NOMO-1 treated with DMSO at 0.1 percent for 48 hours (cell line): ENCODE results near the gene GRIP1.

ENCODE experiments used
- DNase-seq: peaks from one replicate; lab custom pipeline; 2025; ENCODE audit not compliant: unreplicated experiment; lab: John Stamatoyannopoulos, UW

Gene GRIP1

GRCh38 chr12:66482351-66483203 is 196.3 kb downstream of the GRIP1 start:
- DNase-seq, result no peak

- DNase-seq, result no peak
Measured at GRCh38 chr12:66467932-66468331, 210.9 kb downstream of the GRIP1 start.

GRCh38 chr12:66461331-66461730 is 217.5 kb downstream of the GRIP1 start:
- no peak for DNase-seq

GRCh38 chr12:66459944-66460482 is 218.9 kb downstream of the GRIP1 start:
- no peak for DNase-seq

- DNase-seq, result no peak
Measured at GRCh38 chr12:66456612-66457011, 222.3 kb downstream of the GRIP1 start.

GRCh38 chr12:66453844-66454243 is 225.0 kb downstream of the GRIP1 start:
- peak; percentile 43 for DNase-seq

- no peak for DNase-seq
Measured at GRCh38 chr12:66453120-66453519, 225.8 kb downstream of the GRIP1 start.

GRCh38 chr12:66449531-66449930 is 229.3 kb downstream of the GRIP1 start:
- no peak for DNase-seq

GRCh38 chr12:66447643-66448042 is 231.2 kb downstream of the GRIP1 start:
- DNase-seq, result no peak

- DNase-seq, result no peak
Measured at GRCh38 chr12:66446276-66446675, 232.6 kb downstream of the GRIP1 start.

- DNase-seq, result no peak
Measured at GRCh38 chr12:66441905-66442559, 236.8 kb downstream of the GRIP1 start.

- DNase-seq, result no peak
Measured at GRCh38 chr12:66438601-66439000, 240.3 kb downstream of the GRIP1 start.

GRCh38 chr12:66430106-66430505 is 248.8 kb downstream of the GRIP1 start:
- DNase-seq, result no peak

- DNase-seq, result no peak
Measured at GRCh38 chr12:66428870-66429269, 250.0 kb downstream of the GRIP1 start.

- no peak for DNase-seq
Measured at GRCh38 chr12:66428261-66428660, 250.6 kb downstream of the GRIP1 start.

GRCh38 chr12:66426696-66427095 is 252.2 kb downstream of the GRIP1 start:
- no peak for DNase-seq

GRCh38 chr12:66423266-66423665 is 255.6 kb downstream of the GRIP1 start:
- no peak for DNase-seq

GRCh38 chr12:66418908-66419307 is 260.0 kb downstream of the GRIP1 start:
- DNase-seq, result no peak

- no peak for DNase-seq
Measured at GRCh38 chr12:66417217-66417616, 261.7 kb downstream of the GRIP1 start.

- DNase-seq, result peak; percentile 78
Measured at GRCh38 chr12:66409195-66409871, 269.5 kb downstream of the GRIP1 start.

GRCh38 chr12:66405395-66405794 is 273.5 kb downstream of the GRIP1 start:
- no peak for DNase-seq

- DNase-seq, result no peak
Measured at GRCh38 chr12:66403746-66404145, 275.1 kb downstream of the GRIP1 start.
